ENCODE results near the gene CTAG1B.
"Not testable (repeated sequence)": the region's sequence is repeated elsewhere in the genome, so short reads cannot be mapped to it uniquely, and the experiment has no call there.

DNA sequence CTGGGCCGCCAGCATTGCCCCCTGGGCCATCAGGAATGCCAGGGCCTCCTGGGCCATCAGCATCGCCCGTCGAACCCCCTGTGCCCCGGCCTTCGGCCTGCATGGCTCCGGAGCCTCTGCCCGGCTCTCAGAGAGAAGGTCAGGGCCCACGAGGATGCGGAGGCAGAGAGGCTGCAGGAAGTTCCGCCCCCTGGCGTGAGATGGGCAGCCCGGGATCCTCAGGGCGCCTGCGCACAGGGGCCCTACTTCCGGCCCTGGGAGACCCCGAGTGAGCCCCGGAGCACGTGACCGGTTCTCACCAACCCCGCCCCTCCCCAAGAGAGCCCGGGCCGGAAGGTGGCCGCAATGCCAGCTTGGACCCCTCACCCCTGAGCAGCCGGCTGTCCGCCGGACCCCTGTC is 34.3 kb upstream of the CTAG1B start, which contains the start of gene CTAG2:
- not testable (repeated sequence) for TF ChIP-seq ZNF791 (tag by site-specific recombination; IDR thresholded peaks at IDR 0.05); ZNF350 (tag by site-specific recombination; IDR thresholded peaks at IDR 0.05); ZNF23 (tag by site-specific recombination; IDR thresholded peaks at IDR 0.05; ENCODE audit: borderline replicate concordance)

Measured in HEK293 (cell line).